Measurements from ENCODE around the gene ZRANB2. TPM values are rescaled to one million over a fixed set of nuclear protein-coding genes. Genes with fewer than 3 reads are reported as not detected.

ZRANB2 gene
- total and polyA plus RNA-seq, 2 of the 4 experiments (the other 2 are of a cell fraction) = 23.7 to 67.2 TPM

- Histone ChIP-seq H4K91ac (ENCODE audit: insufficient read depth, low read depth, low read length) (peak overlapping the region; percentile 36; the same call in 1 of the 2 replicates), H3K4me2 (ENCODE audit: low read depth, low read length) (peak overlapping the region; percentile 8; the same call in 1 of the 2 replicates), H4K8ac (ENCODE audit: low read depth in 2 of 2, low read length in 2 of 2) (peak overlapping the region; percentile 49 to 96), H3K36me3 (ENCODE audit: control insufficient read depth, insufficient read depth, low read length) (peaks cover 4% of the 10 kb centered on the region), H4K20me1 (ENCODE audit: insufficient read depth, low read length) (peaks cover 12% of the 10 kb centered on the region; the same call in 1 of the 2 replicates), H2AFZ (replicated peaks; ENCODE audit: low read length, poor library complexity) (peak overlapping the region; percentile 33), H3K14ac (replicated peaks; ENCODE audit: low read depth, low read length) (no peak overlapping the region), H2AK9ac (replicated peaks; ENCODE audit: low read depth, low read length, poor library complexity) (peak overlapping the region; percentile 10), H3K9me1 (ENCODE audit: insufficient read depth, low read length) (peaks cover 3% of the 10 kb centered on the region), H2BK120ac (ENCODE audit: low read depth, low read length) (no peak overlapping the region), H2BK20ac (ENCODE audit: low read depth, low read length) (no peak overlapping the region), H3K9me3 (ENCODE audit: control insufficient read depth, insufficient read depth, low read length) (no peaks in the 10 kb centered on the region), H2BK15ac (ENCODE audit: low read depth, low read length) (no peak overlapping the region), H2AK5ac (ENCODE audit: low read depth, low read length) (peak overlapping the region; percentile 62; the same call in 1 of the 2 replicates), H3K79me1 (ENCODE audit: low read depth in 1 of 2, low read length in 2 of 2) (peaks cover 0 to 3% of the 10 kb centered on the region in 2 experiments; a peak in 1 of 4 replicates), H2BK5ac (ENCODE audit: low read depth, low read length, poor library complexity, severe bottlenecking) (no peak overlapping the region), H3K27me3 (ENCODE audit: control insufficient read depth, insufficient read depth, low read length) (no peaks in the 10 kb centered on the region), H3K9ac (ENCODE audit: low read depth, low read length) (no peak overlapping the region), H3K18ac (ENCODE audit: low read depth, low read length) (no peak overlapping the region), H3K4me1 (ENCODE audit: control insufficient read depth, insufficient read depth, low read length) (peaks cover 6% of the 10 kb centered on the region), H4K5ac (ENCODE audit: low read depth, low read length) (peak overlapping the region; percentile 97), H3K56ac (ENCODE audit: extremely low read depth, insufficient read depth, low read length) (no peak overlapping the region), H3K23ac (ENCODE audit: low read depth, low read length) (no peak overlapping the region), H3K27ac (ENCODE audit: insufficient read depth, low read length) (no peak overlapping the region), H3K4ac (ENCODE audit: low read depth, low read length) (peak overlapping the region; percentile 72; the same call in 1 of the 2 replicates), H3K4me3 (ENCODE audit: insufficient read depth, low read depth, low read length) (no peak overlapping the region)
- dilution Hi-C loops (cut with HindIII; ENCODE audit: low sequenced_read_pairs, unreplicated experiment) = no loop called here
- WGBS, 2 experiments (ENCODE audit: extremely low coverage in 2 of 2, insufficient read length in 1 of 2) = 80% methylated on average over 4 of the region's 7 CpGs; no CpG with 5 or more reads in 1 of the 2 experiments
- ChIA-PET CTCF (interaction anchor here (0.5 to 1.5 kb wide), 4 partner anchors 8 to 1875 kb away, joined by 3 to 4 read pairs (median 4); no protein-coding TSS in a partner anchor), POLR2A (ENCODE audit: unreplicated experiment) (no interaction called here)
- in situ Hi-C loops (cut with MboI; ENCODE audit: low sequenced_read_pairs) = loop anchor here (25.0 kb wide), 2 partner anchors 956 to 1181 kb away; no protein-coding TSS in a partner anchor
- intact Hi-C loops (cut with micrococcal nuclease) = no loop called here
- BruUV-seq (replicated peaks) = no TSS peak
- ATAC-seq (ENCODE audit: low read depth) = no peak
- TF ChIP-seq NFE2L2 (IDR thresholded peaks at IDR 0.05; ENCODE audit: low read depth, low read length) = no peak
- no peak for DNase-seq
Measured at GRCh38 chr1:71081697-71082080, 854 bp upstream of the ZRANB2 start.
